ENCODE measurements around the gene RHOH. TPM values are rescaled to one million over a fixed set of nuclear protein-coding genes. Genes with fewer than 3 reads are reported as not detected.

Gene RHOH
- total RNA-seq, 4 donors from 2014 or later = 0.26 TPM; not detected in 3

DNA sequence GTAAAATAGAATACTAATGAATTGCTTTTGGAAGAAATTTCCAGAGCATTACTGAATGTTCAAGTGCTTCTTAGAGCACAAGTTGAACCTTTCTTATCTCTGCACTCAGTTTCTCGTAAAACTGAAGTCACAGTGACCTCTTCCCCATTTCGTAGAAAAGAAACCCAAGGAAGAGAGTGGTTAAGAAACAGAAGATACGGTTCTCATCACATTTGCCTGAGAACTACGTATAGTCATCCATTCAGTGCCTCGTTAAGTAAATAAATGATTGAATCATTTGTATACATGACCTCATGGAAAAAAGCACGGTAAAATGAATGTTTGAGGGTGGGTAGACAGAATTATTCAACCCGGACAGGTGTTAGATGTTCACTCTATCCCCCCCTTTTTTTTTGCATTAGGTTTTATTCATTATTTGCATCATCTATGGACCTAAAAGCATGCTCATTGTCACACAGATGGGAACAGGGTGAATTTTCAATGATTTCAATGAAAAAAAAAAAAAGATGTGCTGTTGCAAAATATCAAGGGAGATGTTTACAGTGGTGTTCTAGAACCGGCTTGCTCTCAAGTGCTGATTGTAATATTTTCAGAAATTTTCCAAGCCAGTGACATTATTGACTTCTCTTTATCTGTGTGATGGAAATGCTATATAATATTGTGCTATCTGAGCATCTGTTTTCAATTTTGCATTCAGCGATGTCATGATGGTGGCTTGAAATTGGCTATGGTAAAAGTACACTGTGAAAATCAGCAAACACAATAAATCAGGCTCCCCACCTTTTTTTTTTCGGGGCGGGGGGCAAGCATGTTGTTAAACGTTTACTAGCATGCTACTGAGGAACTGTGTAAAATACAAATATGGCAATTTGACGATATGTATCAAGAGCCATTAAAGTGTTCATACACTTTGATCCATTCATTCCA, 4.3 kb downstream of the RHOH start:
- ATAC-seq (no peak), DNase-seq (no peak)
- no peaks in the 10 kb centered on the region for H3K36me3 ChIP-seq
- TF ChIP-seq, protein P1, sequence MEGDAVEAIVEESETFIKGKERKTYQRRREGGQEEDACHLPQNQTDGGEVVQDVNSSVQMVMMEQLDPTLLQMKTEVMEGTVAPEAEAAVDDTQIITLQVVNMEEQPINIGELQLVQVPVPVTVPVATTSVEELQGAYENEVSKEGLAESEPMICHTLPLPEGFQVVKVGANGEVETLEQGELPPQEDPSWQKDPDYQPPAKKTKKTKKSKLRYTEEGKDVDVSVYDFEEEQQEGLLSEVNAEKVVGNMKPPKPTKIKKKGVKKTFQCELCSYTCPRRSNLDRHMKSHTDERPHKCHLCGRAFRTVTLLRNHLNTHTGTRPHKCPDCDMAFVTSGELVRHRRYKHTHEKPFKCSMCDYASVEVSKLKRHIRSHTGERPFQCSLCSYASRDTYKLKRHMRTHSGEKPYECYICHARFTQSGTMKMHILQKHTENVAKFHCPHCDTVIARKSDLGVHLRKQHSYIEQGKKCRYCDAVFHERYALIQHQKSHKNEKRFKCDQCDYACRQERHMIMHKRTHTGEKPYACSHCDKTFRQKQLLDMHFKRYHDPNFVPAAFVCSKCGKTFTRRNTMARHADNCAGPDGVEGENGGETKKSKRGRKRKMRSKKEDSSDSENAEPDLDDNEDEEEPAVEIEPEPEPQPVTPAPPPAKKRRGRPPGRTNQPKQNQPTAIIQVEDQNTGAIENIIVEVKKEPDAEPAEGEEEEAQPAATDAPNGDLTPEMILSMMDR (IDR thresholded peaks at IDR 0.05 in 4 of 5, conservative IDR thresholded peaks at IDR 0.05 in 1 of 5) = no peak
- TF ChIP-seq POLR2A (IDR thresholded peaks at IDR 0.05) = no peak
- H3K4me3 ChIP-seq = no peak overlapping the region
- H3K9me3 ChIP-seq = no peaks in the 10 kb centered on the region
- no peaks in the 10 kb centered on the region for H3K4me1 ChIP-seq
- H3K27ac ChIP-seq = no peak overlapping the region
- in situ Hi-C loops (cut with MboI; ENCODE audit: low sequenced_read_pairs in 4 of 4) = no loop called here
- intact Hi-C loops (cut with DNase I; ENCODE audit: low total_unique reads) = no loop called here
- no peaks in the 10 kb centered on the region for H3K27me3 ChIP-seq

DNA sequence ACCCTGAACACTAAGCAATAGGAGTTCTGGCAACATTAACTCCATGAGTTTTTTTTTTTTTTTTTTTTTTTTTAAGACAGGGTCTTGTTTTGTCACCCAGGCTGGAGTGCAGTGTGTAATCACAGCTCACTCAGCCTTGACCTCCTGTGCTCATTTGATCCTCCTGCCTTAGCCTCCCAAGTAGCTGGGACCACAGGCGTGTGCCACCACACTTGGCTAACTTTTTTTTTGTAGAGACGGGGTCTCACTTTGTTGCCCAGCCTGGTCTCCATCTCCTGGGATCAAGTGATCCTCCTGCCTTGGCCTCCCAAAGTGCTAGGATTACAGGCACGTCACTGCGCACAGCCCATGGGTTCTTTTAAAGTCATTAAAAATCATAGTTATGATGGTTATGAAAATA, 5.1 kb downstream of the RHOH start:
- Histone ChIP-seq H3K27me3 (no peaks in the 10 kb centered on the region), H3K27ac (no peak overlapping the region), H3K4me3 (no peak overlapping the region), H3K36me3 (no peaks in the 10 kb centered on the region), H3K4me1 (no peaks in the 10 kb centered on the region), H3K9me3 (no peaks in the 10 kb centered on the region)
- TF ChIP-seq, protein P1 (IDR thresholded peaks at IDR 0.05 in 4 of 5, conservative IDR thresholded peaks at IDR 0.05 in 1 of 5) = no peak
- no peak for TF ChIP-seq POLR2A (IDR thresholded peaks at IDR 0.05)
- in situ Hi-C loops (cut with MboI; ENCODE audit: low sequenced_read_pairs in 4 of 4) (no loop called here), intact Hi-C loops (cut with DNase I; ENCODE audit: low total_unique reads) (no loop called here)
- ATAC-seq = no peak
- no peak for DNase-seq

DNA sequence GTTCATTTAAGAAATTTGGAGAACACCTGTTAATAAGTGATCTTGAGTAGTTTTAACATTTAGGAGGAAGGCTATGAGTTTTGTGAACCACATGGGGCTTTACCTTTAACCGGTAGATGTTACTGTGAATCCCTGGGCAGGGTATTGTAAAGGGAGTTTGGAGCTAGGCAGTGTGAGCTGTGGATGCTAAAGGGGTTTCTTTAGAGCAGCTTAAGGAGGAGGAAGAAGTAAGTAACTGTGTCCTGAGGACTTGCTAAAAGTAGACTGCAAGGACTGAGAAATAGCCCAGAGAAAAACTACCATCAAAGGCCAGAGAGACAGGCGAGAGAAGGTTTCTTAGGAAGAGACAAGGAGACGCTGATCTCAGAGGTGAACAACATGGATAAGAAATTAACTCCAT, 5.6 kb downstream of the RHOH start:
- no peaks in the 10 kb centered on the region for H3K36me3 ChIP-seq
- in situ Hi-C loops (cut with MboI; ENCODE audit: low sequenced_read_pairs in 4 of 4) = no loop called here
- H3K9me3 ChIP-seq = no peaks in the 10 kb centered on the region
- TF ChIP-seq POLR2A (IDR thresholded peaks at IDR 0.05) = no peak
- TF ChIP-seq, protein P1 (IDR thresholded peaks at IDR 0.05 in 4 of 5, conservative IDR thresholded peaks at IDR 0.05 in 1 of 5) = no peak
- intact Hi-C loops (cut with DNase I; ENCODE audit: low total_unique reads) = no loop called here
- no peaks in the 10 kb centered on the region for H3K27me3 ChIP-seq
- H3K27ac ChIP-seq = no peak overlapping the region
- no peak overlapping the region for H3K4me3 ChIP-seq
- H3K4me1 ChIP-seq = no peaks in the 10 kb centered on the region
- no peak for ATAC-seq
- DNase-seq = no peak

DNA sequence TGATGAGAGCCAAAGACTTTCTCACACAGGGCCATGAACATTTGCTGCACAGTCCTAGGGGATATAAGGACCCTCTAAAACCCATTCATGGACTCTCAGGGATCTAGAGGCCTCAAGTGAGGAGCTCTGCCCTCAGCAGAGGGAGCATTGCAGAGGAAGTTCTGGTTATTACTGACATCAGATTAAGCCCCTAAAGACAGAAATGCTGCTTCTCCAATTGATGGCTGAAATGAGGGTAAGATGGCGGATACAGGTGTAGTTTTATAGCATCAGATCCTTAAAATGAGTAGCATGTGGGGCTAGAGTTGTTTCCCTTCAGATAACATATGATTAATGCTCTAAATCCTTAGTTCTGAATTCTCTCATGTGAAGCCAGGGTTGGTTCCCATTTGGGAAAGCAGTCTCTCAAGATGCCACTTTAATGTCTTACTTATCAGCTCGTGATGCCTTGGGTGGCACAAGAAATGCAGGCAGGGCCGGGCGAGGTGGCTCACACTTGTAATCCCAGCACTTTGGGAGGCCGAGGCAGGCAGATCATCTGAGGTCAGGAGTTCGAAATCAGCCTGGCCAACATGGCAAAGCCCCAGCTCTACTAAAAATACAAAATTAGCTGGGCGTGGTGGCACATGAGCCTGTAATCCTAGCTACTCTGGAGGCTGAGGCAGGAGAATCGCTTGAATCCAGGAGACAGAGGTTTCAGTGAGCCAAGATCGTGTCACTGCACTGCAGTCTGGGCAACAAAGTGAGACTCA, 7.9 kb downstream of the RHOH start:
- H3K27ac ChIP-seq = no peak overlapping the region
- H3K4me3 ChIP-seq = no peak overlapping the region
- H3K27me3 ChIP-seq = no peaks in the 10 kb centered on the region
- no peak for ATAC-seq
- intact Hi-C loops (cut with DNase I; ENCODE audit: low total_unique reads) = no loop called here
- no peaks in the 10 kb centered on the region for H3K36me3 ChIP-seq
- no peak for DNase-seq
- H3K9me3 ChIP-seq = no peaks in the 10 kb centered on the region
- H3K4me1 ChIP-seq = no peaks in the 10 kb centered on the region
- in situ Hi-C loops (cut with MboI; ENCODE audit: low sequenced_read_pairs in 4 of 4) = no loop called here
- TF ChIP-seq, protein P1 (IDR thresholded peaks at IDR 0.05 in 4 of 5, conservative IDR thresholded peaks at IDR 0.05 in 1 of 5) = no peak
- TF ChIP-seq POLR2A (IDR thresholded peaks at IDR 0.05) = no peak
